ENCODE data around the gene RBMXL3.

Gene RBMXL3

DNA sequence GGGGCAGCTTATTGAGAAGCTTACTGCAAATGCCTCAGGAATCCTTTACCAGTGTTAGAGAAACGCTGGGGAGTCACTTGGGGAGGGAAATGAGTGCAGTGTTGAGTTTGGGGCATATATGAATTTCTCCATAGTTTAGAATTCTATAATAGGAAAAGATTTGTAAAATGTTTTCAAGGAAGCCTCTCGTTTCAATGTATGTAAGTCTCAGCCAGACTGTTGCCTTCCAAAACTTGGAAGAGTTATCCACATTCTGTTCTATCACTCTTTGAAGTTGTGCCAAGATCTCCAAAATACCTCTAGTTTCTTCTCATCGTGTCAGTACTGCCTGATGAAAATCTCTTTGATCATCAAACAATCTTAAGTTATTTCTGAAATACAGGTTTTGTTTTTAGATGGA lies 45.3 kb downstream of the RBMXL3 start:
- DNase-seq, result no peak

GRCh38 chrX:115236560-115236959 lies 47.4 kb downstream of the RBMXL3 start:
- no peak for DNase-seq

- DNase-seq, result no peak
Observed at GRCh38 chrX:115237056-115237455, 47.8 kb downstream of the RBMXL3 start.
